HG02642 (cell line): ENCODE measurements around the gene BZW1.
A peak's percentile ranks its signal among the peaks of the same experiment; 100 is the strongest.

Experiments used
- ATAC-seq: cut with Tn5 transposase; IDR thresholded peaks from one replicate; pipeline ENCODE4 v1.9.1; 2021; ENCODE audit warnings: mild to moderate bottlenecking; ENCODE audit not compliant: unreplicated experiment, poor library complexity

Gene BZW1

GRCh38 chr2:200864176-200865034 is 52.7 kb downstream of the BZW1 start, which contains the start of gene CLK1:
TSS of gene CLK1 (minus strand) at chr2:200864658. CDS start at chr2:200861862, 2,796 bp downstream.
- peak; percentile 87 for ATAC-seq

- ATAC-seq, result no peak
Measured at GRCh38 chr2:200869014-200869413, 57.3 kb downstream of the BZW1 start.

- no peak for ATAC-seq
Measured at GRCh38 chr2:200871151-200871550, 59.4 kb downstream of the BZW1 start.

- ATAC-seq, result no peak
Measured at GRCh38 chr2:200873560-200873959, 61.9 kb downstream of the BZW1 start.
